ENCODE measurements around the gene EMCN.

- no peak for TF ChIP-seq NR3C1 (CRISPR knock-in tag; IDR thresholded peaks at IDR 0.05)
- no peak for TF ChIP-seq IRF9 (tag; IDR thresholded peaks at IDR 0.05)
- TF ChIP-seq NFE2L1 (tag; IDR thresholded peaks at IDR 0.05; ENCODE audit: borderline replicate concordance, low read depth) = no peak
- no peak for TF ChIP-seq NCOA6 (IDR thresholded peaks at IDR 0.05)
- TF ChIP-seq MNT (conservative IDR thresholded peaks at IDR 0.05) = no peak
- no peak for TF ChIP-seq POLR2AphosphoS5 (IDR thresholded peaks at IDR 0.05; ENCODE audit: control insufficient read depth, insufficient read depth, low read depth, low read length)
- TF ChIP-seq NCOA2 (IDR thresholded peaks at IDR 0.05; ENCODE audit: partially characterized antibody in 2 of 2) = no peak
- TF ChIP-seq ZNF609 (CRISPR knock-in tag; IDR thresholded peaks at IDR 0.05; ENCODE audit: borderline replicate concordance) = no peak
- TF ChIP-seq CREB3L1 (IDR thresholded peaks at IDR 0.05; ENCODE audit: borderline replicate concordance, low read depth) = no peak
These were observed 148.0 kb downstream of the EMCN start for GRCh38 chr4:100369871-100370270.

Data from K562 (cell line).